Measurements from ENCODE around the gene FOXP4.

The FOXP4 gene

DNA sequence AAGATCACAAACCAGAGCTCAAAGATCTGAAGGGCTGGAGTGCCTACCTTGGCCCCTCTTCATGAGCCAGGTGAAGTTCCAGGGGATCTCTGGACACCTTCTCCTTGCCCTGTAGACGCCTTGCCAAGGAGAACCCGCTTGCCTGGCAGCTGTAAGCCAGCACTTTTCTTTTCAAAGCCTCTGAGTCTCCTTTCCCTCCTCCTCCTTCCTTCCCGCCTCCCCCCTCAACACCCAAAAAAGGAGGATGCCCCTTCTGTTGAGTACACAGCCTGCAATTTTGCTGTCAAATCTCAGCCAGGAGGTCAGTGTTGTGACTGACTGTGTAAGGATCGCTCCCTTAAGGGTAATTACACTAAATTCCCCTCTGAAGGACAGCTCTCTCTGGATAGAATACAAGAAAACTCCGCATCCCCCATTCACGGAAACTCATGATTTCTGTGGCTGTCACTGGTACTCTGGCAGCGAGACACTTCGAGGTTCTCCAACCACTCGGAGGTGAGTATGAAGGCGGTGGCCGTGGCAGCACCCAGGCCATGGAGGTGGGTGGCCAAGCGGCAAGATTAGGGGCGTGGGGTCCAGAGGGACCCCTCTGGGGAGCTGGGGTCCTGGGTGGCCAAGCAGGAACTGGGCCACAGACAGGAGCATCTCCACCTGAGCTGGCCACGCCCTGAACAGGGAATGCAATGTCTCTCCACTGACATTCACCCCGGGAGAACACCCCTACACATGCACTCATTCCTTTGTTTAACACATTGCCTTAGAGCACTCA lies 23.2 kb upstream of the FOXP4 start:
- no peak for FAIRE-seq

GRCh38 chr6:41523915-41524633 lies 22.1 kb upstream of the FOXP4 start:
- no peak for FAIRE-seq

GRCh38 chr6:41524634-41525011 lies 21.6 kb upstream of the FOXP4 start:
- FAIRE-seq: no peak

DNA sequence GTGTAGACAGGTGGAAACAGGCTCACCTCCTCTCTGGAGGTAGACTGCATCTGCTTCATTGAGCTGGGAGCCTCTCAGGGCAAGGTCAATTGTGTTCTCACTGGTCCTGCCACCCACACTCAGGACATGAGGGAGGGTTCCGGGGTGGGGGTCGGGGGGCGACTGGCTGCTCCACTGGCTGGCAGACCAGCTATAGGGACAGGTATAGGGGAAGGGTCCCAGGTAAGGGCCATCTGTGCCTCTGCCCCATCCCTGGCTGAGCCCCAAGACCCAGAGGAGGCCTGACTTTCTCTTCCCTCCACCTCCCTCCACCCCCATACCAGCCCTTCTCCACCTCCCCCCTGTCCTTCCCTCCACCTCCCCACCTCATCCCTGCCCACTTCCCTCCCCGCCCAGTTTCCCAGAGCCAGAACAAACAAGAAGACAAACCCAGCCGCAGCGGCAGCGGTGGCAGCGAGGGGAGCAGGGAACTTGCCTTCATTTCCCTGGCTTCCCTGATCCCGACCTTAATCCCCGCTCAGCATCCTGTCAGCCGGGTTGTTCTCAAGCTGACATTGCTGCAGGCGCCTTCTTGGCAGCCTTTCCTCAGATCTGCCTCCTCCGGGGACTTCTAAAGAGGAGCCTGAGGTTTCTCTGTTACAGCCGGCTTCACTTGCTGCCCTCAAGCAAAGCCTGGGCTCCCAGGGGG lies 18.3 kb upstream of the FOXP4 start:
- no peak for FAIRE-seq

GRCh38 chr6:41528409-41528963 lies 17.7 kb upstream of the FOXP4 start:
- no peak for FAIRE-seq

DNA sequence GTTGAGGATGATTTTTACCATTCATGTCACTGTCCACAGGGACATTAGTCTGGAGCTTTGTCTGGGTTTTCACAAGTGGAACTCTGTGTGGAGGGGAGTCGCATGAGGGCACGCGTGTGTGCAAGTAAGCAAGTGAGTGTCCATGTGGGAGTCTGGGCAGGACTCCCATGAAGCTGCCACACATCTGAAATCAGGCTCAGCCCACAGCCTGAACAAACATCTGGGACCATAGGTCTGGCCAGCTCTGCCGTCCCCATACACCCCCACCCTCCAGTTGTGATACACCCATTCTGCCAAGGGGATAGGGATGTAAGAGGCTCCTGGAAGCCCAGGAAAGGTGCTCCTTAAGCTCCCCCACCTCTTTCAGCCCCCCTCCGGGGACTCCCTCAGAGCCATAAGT lies 17.1 kb upstream of the FOXP4 start:
- FAIRE-seq: no peak

DNA sequence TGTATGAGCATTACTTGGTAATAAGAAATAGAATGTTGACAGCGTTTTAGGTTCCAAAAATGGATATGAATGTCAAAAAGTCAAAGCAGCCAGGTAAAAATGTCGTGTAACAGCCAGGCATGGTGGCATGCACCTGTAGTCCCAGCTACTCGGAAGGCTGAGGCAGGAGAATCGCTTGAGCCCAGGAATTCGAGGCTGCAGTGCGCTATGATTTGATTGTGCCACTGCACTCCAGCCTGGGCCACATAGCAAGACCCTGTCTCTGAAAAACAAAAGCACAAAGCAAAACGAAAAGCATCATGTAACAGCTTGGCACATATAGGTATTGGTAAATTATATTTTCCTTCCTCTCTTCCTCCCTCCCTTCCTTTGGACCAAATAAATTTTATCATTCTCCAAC lies 16.2 kb upstream of the FOXP4 start:
- no peak for FAIRE-seq

- FAIRE-seq: no peak
Measured at GRCh38 chr6:41530476-41530875, 15.7 kb upstream of the FOXP4 start.

DNA sequence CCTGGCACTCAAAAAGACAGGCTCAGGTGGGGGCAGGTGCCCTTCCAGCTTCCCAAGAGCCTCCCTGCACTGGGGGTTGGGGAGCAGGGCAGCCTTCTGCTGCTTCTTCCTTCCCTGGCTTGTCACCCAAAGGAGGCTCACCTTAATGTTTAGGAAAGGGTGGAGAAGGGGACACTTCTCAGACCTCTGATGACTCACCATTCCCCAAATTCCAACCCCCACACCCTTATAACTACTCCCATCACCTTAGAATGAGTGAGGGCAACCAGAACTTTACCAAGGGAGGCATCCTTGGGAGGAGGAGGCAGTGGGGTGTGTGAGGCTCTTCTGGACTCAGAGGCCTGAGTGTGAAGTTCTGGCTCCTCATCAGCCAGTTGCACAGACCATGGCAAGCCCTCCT lies 15.2 kb upstream of the FOXP4 start:
- no peak for FAIRE-seq

GRCh38 chr6:41531591-41532582 lies 14.3 kb upstream of the FOXP4 start:
- FAIRE-seq: peak; percentile 41

- FAIRE-seq: no peak
Measured at GRCh38 chr6:41535766-41536165, 10.4 kb upstream of the FOXP4 start.

DNA sequence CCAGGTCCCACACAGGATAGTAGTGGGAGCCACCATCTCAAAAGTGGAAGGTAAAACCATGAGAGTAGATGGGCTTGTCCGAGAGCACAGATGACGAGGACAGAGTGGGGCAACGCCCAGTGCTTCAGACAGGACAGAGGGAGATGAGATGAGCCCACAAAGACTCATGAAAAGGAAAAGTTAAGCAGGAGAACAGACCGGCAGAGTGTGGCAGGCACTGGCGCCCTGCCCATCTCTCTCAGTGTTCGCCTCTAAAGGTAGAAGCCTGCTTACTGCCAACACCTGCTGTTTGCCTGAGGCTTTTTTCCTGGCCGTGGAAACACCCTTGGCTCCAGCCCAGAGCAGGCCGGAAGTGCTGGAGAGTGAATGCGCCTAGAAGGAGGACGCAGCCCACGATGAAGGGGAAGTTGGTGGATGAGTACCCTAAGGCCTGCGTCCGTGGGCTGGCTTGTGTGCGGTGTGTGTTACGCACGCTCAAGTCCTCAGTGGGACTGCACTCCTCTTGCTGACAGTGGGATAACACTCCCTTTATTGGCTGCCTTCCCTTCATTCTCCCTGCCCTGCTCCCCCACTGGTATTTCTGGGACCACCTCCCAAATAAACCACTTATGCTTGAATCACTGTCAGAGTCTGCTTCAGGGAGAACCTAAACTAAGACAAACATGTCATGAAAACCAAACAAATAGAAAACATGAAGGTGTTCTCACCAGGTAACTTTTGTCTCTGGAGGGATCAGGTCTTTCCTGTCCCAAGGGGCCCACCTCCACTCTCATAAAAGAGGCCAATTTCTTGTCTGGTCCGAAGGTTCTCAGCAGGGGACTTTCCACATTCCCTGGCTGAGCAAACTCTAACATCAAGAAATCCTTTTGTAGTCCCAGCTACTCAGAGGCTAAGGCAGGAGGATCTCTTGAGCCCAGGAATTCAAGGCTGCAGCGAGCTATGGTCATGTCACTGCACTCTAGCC lies 9.1 kb upstream of the FOXP4 start:
- no peak for FAIRE-seq

DNA sequence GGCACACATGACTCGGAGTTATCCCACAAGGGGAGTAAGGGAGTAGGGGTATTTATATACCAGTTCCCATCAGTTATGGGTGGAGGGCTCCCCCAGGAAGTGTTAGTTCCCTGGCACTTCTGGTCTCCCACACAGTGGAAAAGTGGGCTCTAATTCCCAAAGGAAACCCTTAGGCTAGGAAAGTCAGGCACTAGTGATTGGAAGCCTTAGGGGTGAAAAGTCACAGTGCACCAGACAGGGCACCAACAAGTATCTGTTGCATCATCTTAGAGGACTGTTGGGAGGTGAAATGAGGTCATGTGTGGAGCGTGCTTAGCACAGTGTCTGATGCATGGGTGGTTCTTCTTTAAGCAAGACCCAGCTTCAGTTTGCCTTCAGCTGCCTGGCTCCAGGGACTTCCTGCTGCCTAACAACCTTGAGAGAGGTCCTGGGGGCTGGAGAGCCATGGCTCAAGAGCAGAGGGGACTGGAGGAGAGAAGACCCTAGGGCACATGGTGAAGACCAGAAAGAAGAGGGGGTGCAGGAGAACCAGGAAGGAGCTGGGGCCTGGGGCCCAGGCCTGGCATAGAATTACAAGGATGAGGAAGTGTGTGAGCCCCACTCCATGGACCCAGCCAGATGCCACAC lies 7.5 kb upstream of the FOXP4 start:
- no peak for FAIRE-seq

DNA sequence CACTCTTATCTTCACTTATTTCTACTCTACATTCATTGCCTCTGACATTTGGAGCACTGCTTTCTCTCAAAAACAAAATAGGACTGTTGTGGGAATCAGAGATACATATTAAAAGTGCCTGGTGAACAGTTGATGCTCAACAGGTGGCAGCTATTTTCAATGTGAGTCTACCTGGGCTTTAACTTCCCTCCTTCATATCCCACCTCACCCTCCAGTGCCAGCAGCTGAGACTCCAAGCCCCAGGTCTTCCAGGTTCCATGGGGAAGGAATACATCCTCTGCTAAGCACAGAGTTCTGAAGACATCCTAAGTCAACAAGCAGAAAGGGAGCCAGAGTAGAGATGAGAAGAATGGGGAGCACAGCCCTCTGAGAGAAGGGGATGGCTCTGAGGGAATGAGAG lies 7.0 kb upstream of the FOXP4 start:
- FAIRE-seq: no peak

- FAIRE-seq: no peak
Measured at GRCh38 chr6:41541364-41541763, 4.8 kb upstream of the FOXP4 start.

DNA sequence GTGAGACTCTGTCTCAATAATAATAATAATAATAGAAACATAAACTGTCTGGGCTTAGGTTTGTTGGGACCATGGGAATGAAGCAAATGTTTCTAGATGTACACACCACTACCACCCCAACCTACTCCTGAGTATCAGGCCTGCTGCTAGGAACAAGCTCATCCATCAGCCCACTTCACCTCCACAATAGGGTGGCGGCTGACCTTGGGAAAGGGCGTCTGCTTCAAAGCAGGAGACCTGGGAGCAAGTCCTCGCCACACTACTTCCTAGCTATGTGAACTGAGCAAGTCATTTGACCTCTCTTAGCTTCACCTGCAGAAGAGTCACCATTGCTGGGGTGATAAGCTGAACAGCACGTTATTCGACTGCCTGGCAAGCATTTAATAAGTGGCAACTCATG lies 3.1 kb upstream of the FOXP4 start:
- no peak for FAIRE-seq

DNA sequence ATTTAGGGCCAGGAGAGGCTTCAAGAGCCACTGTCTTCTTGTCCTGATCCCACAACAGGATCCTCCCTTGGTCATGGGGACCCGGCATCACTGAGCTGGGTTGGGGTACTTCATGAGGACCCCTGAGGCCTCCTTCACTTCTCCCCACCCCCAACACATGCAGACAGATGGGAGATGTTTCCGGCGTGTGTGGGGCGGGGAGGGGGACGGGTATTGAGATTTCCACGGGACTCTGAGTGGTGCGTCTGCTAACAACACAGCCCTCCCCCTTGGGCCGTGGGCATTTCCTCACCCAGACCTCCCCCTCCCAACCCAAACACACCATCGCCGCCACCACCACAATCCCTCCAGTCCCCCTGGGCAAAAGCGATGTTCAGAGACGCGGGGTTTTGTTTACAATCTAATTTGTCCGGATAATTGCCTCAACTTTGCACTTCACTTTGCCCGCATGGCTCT lies 906 bp upstream of the FOXP4 start:
- no peak for FAIRE-seq

DNA sequence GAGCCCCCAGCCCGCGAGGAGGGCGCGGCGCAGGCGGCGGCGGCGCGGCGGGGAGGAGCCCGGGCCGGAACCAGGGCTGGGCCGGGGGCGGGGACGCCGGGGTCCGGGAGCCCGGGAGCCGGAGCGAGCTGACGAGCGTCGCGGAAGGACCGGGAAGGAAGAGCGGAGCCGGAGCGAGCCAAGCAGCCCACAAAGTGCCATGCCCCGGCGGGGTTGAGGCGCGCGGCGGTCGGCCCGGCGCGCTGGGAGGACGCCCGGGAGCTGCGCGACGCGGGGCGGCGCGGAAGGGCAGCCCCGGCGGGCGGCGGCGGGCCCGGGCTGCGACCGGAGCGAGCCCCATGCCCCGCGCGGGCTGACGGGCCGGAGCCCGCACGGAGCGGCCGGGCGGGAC lies 289 bp downstream of the FOXP4 start:
- FAIRE-seq: no peak

- FAIRE-seq: no peak
Measured at GRCh38 chr6:41546866-41547798, 951 bp downstream of the FOXP4 start.

DNA sequence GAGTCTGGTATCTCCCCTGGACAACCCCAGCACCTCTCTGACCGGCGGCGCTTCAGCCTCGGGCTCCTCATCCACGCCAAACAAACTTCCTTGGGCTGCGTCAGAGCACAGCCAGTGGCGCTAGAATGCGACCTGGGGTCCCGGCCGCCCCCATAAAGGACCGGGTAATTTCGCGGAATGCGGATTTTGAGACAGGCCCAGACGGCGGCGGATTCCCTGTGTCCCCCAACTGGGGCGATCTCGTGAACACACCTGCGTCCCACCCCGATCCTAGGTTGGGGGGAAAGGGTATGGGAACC lies 1.6 kb downstream of the FOXP4 start:
- FAIRE-seq: no peak
